Suprapubic skin (tissue), 4 donors: ENCODE measurements around the gene NCAM1.

ENCODE experiments used
- EP300 ChIP-seq: sonication (generic); formaldehyde crosslinking; IDR thresholded peaks from one replicate; pipeline ENCODE4 v1.6.1; 2017; ENCODE audit warnings: antibody characterized with exemption
- POLR2A ChIP-seq, 2 donors: fragments of 450-650 bp; IDR thresholded peaks; one replicate each; pipeline ENCODE4 v1.6.1; 2017; ENCODE audit warnings: antibody characterized with exemption in 2 of 2, mild to moderate bottlenecking in 2 of 2, moderate library complexity in 2 of 2
- POLR2AphosphoS5 ChIP-seq, 3 donors: sonication (generic); formaldehyde crosslinking; IDR thresholded peaks; one replicate each; pipeline ENCODE4 v1.6.1; 2017; ENCODE audit warnings: antibody characterized with exemption in 3 of 3
- TF ChIP-seq, protein P1 (sequence below), 2 donors: fragments of 200-600 bp in 1 of 2; fragments of 450-650 bp in 1 of 2; sonication (generic) in 1 of 2; IDR thresholded peaks; one replicate each; pipeline ENCODE4 v1.5.1; 2016 to 2019; ENCODE audit warnings: antibody characterized with exemption in 2 of 2, mild to moderate bottlenecking in 1 of 2, moderate library complexity in 1 of 2

DNA sequence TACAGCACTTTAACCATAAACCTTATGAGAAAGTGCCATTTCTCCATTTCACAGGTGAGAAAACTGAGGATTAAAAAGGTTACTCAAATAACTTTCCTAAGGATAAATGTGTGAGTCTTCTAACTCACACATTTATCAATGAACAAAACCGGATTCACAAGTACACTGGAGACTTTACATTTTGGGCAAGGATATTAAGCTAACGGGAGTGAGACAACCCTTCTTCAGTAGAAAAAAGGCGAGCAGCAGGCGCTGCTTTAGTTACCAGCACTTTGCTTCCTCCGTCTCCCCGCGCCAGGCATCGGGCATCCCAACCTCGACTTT, 352.8 kb downstream of the NCAM1 start:
- TF ChIP-seq POLR2AphosphoS5 (IDR thresholded peaks at IDR 0.05): no peak
- TF ChIP-seq, protein P1, sequence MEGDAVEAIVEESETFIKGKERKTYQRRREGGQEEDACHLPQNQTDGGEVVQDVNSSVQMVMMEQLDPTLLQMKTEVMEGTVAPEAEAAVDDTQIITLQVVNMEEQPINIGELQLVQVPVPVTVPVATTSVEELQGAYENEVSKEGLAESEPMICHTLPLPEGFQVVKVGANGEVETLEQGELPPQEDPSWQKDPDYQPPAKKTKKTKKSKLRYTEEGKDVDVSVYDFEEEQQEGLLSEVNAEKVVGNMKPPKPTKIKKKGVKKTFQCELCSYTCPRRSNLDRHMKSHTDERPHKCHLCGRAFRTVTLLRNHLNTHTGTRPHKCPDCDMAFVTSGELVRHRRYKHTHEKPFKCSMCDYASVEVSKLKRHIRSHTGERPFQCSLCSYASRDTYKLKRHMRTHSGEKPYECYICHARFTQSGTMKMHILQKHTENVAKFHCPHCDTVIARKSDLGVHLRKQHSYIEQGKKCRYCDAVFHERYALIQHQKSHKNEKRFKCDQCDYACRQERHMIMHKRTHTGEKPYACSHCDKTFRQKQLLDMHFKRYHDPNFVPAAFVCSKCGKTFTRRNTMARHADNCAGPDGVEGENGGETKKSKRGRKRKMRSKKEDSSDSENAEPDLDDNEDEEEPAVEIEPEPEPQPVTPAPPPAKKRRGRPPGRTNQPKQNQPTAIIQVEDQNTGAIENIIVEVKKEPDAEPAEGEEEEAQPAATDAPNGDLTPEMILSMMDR (IDR thresholded peaks at IDR 0.05): no peak
- no peak for TF ChIP-seq POLR2A (IDR thresholded peaks at IDR 0.05)
- TF ChIP-seq EP300: no peak
